Endothelial cell of umbilical vein (primary cell): ENCODE results near the gene AGR2.

Experiments used
- CTCF ChIP-seq, 2 donors: IDR thresholded peaks; 1 replicate in 1 of 2; 2 replicates in 1 of 2; pipeline ENCODE4 v1.5.1; 2011; ENCODE audit warnings: low read length in 2 of 2, mild to moderate bottlenecking in 2 of 2, moderate library complexity in 2 of 2, control low read depth in 1 of 2, inconsistent platforms in 1 of 2, low read depth in 1 of 2; ENCODE audit not compliant: insufficient read depth in 1 of 2; ENCODE audit errors: extremely low read depth in 1 of 2
- EZH2 ChIP-seq: IDR thresholded peaks from 2 replicates; pipeline ENCODE4 v1.6.1; 2012; ENCODE audit warnings: borderline replicate concordance, low read depth, mild to moderate bottlenecking, moderate library complexity, low read length, inconsistent platforms; ENCODE audit not compliant: severe bottlenecking

GRCh38 chr7:16817536-16817935 is 12.7 kb upstream of the AGR2 start:
- TF ChIP-seq EZH2: no peak
- TF ChIP-seq CTCF (IDR thresholded peaks at IDR 0.05; ENCODE audit: extremely low read depth in 1 of 2, insufficient read depth in 1 of 2, low read depth in 1 of 2, low read length in 2 of 2): no peak
